Hepatocyte (in vitro differentiated cells): ENCODE results near the gene CKS1B. TPM values are rescaled to one million over a fixed set of nuclear protein-coding genes. Genes with fewer than 3 reads are reported as not detected.

Experiments used
- DNase-seq: peaks from one replicate; pipeline ENCODE4 v3.0.0-alpha.2; 2016; ENCODE audit warnings: low spot score
- H2AFZ ChIP-seq: fragments of 200-600 bp; sonication (generic); 2 replicates; pipeline ENCODE4 v1.6.0; 2016; ENCODE audit warnings: antibody characterized with exemption, mild to moderate bottlenecking
- H3K27ac ChIP-seq: fragments of 200-600 bp; sonication (generic); 2 replicates; pipeline ENCODE4 v1.5.1; 2016; ENCODE audit warnings: mild to moderate bottlenecking
- H3K27me3 ChIP-seq: fragments of 200-600 bp; sonication (generic); 2 replicates; pipeline ENCODE4 v1.6.1; 2016
- H3K36me3 ChIP-seq: fragments of 200-600 bp; sonication (generic); replicated peaks from 2 replicates; pipeline ENCODE4 v1.5.1; 2016; ENCODE audit warnings: low read depth; ENCODE audit not compliant: insufficient read depth
- H3K4me1 ChIP-seq: fragments of 200-600 bp; sonication (generic); 2 replicates; pipeline ENCODE4 v1.5.1; 2016; ENCODE audit warnings: mild to moderate bottlenecking, moderate library complexity; ENCODE audit not compliant: insufficient read depth
- H3K4me2 ChIP-seq: fragments of 200-600 bp; sonication (generic); 2 replicates; pipeline ENCODE4 v1.6.0; 2016
- H3K4me3 ChIP-seq: fragments of 200-600 bp; sonication (generic); 2 replicates; pipeline ENCODE4 v1.5.1; 2016; ENCODE audit warnings: mild to moderate bottlenecking
- H3K79me2 ChIP-seq: fragments of 200-600 bp; sonication (generic); 2 replicates; pipeline ENCODE4 v1.6.0; 2017; ENCODE audit warnings: mild to moderate bottlenecking
- H3K9me2 ChIP-seq: fragments of 200-600 bp; sonication (generic); replicated peaks from 2 replicates; pipeline ENCODE4 v1.6.0; 2017; ENCODE audit warnings: mild to moderate bottlenecking; ENCODE audit not compliant: insufficient read depth
- H3K9me3 ChIP-seq: fragments of 200-600 bp; sonication (generic); 2 replicates; pipeline ENCODE4 v1.5.1; 2016; ENCODE audit warnings: low read depth, mild to moderate bottlenecking
- H4K20me1 ChIP-seq: fragments of 200-600 bp; sonication (generic); 2 replicates; pipeline ENCODE4 v1.6.0; 2016; ENCODE audit warnings: mild to moderate bottlenecking; ENCODE audit not compliant: insufficient read depth, poor library complexity, severe bottlenecking
- CTCF ChIP-seq: fragments of 200-600 bp; sonication (generic); IDR thresholded peaks from 2 replicates; pipeline ENCODE4 v1.5.1; 2016; ENCODE audit warnings: antibody characterized with exemption, mild to moderate bottlenecking; ENCODE audit not compliant: poor library complexity
- EZH2 ChIP-seq: fragments of 200-600 bp; sonication (generic); IDR thresholded peaks from 2 replicates; pipeline ENCODE4 v1.6.1; 2016; ENCODE audit warnings: antibody characterized with exemption, mild to moderate bottlenecking, borderline replicate concordance
- EZH2phosphoT487 ChIP-seq: fragments of 200-600 bp; sonication (generic); IDR thresholded peaks from one replicate; pipeline ENCODE4 v1.6.1; 2018; ENCODE audit warnings: antibody characterized with exemption, mild to moderate bottlenecking, low read depth, moderate library complexity; ENCODE audit not compliant: unreplicated experiment, severe bottlenecking
- WGBS: methylation state at CpG from one replicate; pipeline ENCODE4 v1.1.6; 2016; ENCODE audit warnings: low lambda C conversion rate; ENCODE audit errors: missing lambda C conversion rate; 5-methylcytosine and 5-hydroxymethylcytosine counted together
- polyA plus RNA-seq: library from polyadenylated mRNA; unstranded; fragments of >200 nt; fragmentation: Nextera tagmentation; extraction: Ambion mirVana; gene quantifications from 2 replicates; pipeline ENCODE4 v1.2.1, GENCODE V29; 2016
- total RNA-seq: library from RNA; depleted of rRNA; stranded (reverse); fragments of >200 nt; gene quantifications from 2 replicates; pipeline ENCODE4 v1.2.3, GENCODE V29; 2014

The CKS1B gene
- total and polyA plus RNA-seq, 2 experiments from 2014 or later, result 40.4 to 91.3 TPM

- H2AFZ ChIP-seq, result no peak overlapping the region
- H3K27ac ChIP-seq, result no peak overlapping the region
- no peak overlapping the region for H3K4me2 ChIP-seq
Measured at GRCh38 chr1:154951901-154952657, 22.4 kb upstream of the CKS1B start.

GRCh38 chr1:154952664-154953063 is 21.8 kb upstream of the CKS1B start:
- Histone ChIP-seq H3K4me2 (no peak overlapping the region), H3K27ac (no peak overlapping the region), H3K4me3 (no peak overlapping the region), H3K27me3 (no peaks in the 10 kb centered on the region), H3K79me2 (peaks cover 30% of the 10 kb centered on the region), H3K9me3 (no peaks in the 10 kb centered on the region), H3K9me2 (no peaks in the 10 kb centered on the region), H3K4me1 (peaks cover 29% of the 10 kb centered on the region), H2AFZ (no peak overlapping the region), H4K20me1 (no peaks in the 10 kb centered on the region), H3K36me3 (no peaks in the 10 kb centered on the region)
- TF ChIP-seq EZH2 (no peak), EZH2phosphoT487 (no peak), CTCF (no peak)
- WGBS, result 91% methylated on average over 6 of the region's 6 CpGs
- no peak for DNase-seq

More at GRCh38 chr1:154951901-154952657, 22.4 kb upstream of the CKS1B start:
- no peaks in the 10 kb centered on the region for H3K9me2 ChIP-seq
- H3K4me3 ChIP-seq, result no peak overlapping the region
- H3K4me1 ChIP-seq, result peaks cover 23% of the 10 kb centered on the region
- H4K20me1 ChIP-seq, result no peaks in the 10 kb centered on the region
- no peak for DNase-seq
- 80% methylated on average over 15 of the region's 15 CpGs for WGBS
- H3K36me3 ChIP-seq, result no peaks in the 10 kb centered on the region
- peaks cover 30% of the 10 kb centered on the region for H3K79me2 ChIP-seq
- H3K27me3 ChIP-seq, result no peaks in the 10 kb centered on the region
- no peak for TF ChIP-seq EZH2
- no peak for TF ChIP-seq CTCF
- TF ChIP-seq EZH2phosphoT487, result no peak
- H3K9me3 ChIP-seq, result no peaks in the 10 kb centered on the region

GRCh38 chr1:154953611-154954038 is 20.9 kb upstream of the CKS1B start:
- TF ChIP-seq EZH2, result no peak
- TF ChIP-seq EZH2phosphoT487, result no peak
- no peak for TF ChIP-seq CTCF
- H3K4me1 ChIP-seq, result peaks cover 29% of the 10 kb centered on the region

More at GRCh38 chr1:154953611-154954038, 20.9 kb upstream of the CKS1B start:
- no peak overlapping the region for H2AFZ ChIP-seq
- peak overlapping the region; percentile 77 for H3K4me2 ChIP-seq
- H3K9me2 ChIP-seq, result no peaks in the 10 kb centered on the region
- peaks cover 34% of the 10 kb centered on the region for H3K79me2 ChIP-seq
- 88% methylated on average over 2 of the region's 2 CpGs for WGBS
- no peaks in the 10 kb centered on the region for H4K20me1 ChIP-seq
- H3K27ac ChIP-seq, result no peak overlapping the region
- DNase-seq, result no peak
- no peaks in the 10 kb centered on the region for H3K36me3 ChIP-seq
- H3K9me3 ChIP-seq, result no peaks in the 10 kb centered on the region
- no peak overlapping the region for H3K4me3 ChIP-seq
- no peaks in the 10 kb centered on the region for H3K27me3 ChIP-seq
